ENCODE results near the gene SCG3.

Gene SCG3

GRCh38 chr15:51680321-51680720 is 982 bp upstream of the SCG3 start:
- no peak for DNase-seq

- DNase-seq = no peak
These were observed 6.3 kb downstream of the SCG3 start for GRCh38 chr15:51687565-51687964.

- DNase-seq = no peak
These were observed 7.6 kb downstream of the SCG3 start for GRCh38 chr15:51688863-51689262.

GRCh38 chr15:51692154-51692553 is 10.9 kb downstream of the SCG3 start:
- DNase-seq = no peak

- DNase-seq = no peak
These were observed 15.3 kb downstream of the SCG3 start for GRCh38 chr15:51696566-51696965.

GRCh38 chr15:51697163-51697562 is 15.9 kb downstream of the SCG3 start:
- DNase-seq = no peak

- DNase-seq = no peak
These were observed 18.1 kb downstream of the SCG3 start for GRCh38 chr15:51699373-51699772.

GRCh38 chr15:51702710-51703109 is 21.4 kb downstream of the SCG3 start:
- no peak for DNase-seq

- no peak for DNase-seq
These were observed 25.0 kb downstream of the SCG3 start for GRCh38 chr15:51706291-51706690.

- no peak for DNase-seq
These were observed 25.8 kb downstream of the SCG3 start for GRCh38 chr15:51706926-51707608.

- DNase-seq = no peak
These were observed 26.7 kb downstream of the SCG3 start for GRCh38 chr15:51708013-51708412.

GRCh38 chr15:51709031-51709430 is 27.7 kb downstream of the SCG3 start:
- DNase-seq = no peak

GRCh38 chr15:51714162-51714561 is 32.9 kb downstream of the SCG3 start:
- DNase-seq = no peak

GRCh38 chr15:51714911-51715310 is 33.6 kb downstream of the SCG3 start:
- DNase-seq = no peak

- no peak for DNase-seq
These were observed 36.9 kb downstream of the SCG3 start for GRCh38 chr15:51718219-51718618.

- no peak for DNase-seq
These were observed 37.4 kb downstream of the SCG3 start for GRCh38 chr15:51718746-51719145.

- no peak for DNase-seq
These were observed 39.1 kb downstream of the SCG3 start for GRCh38 chr15:51720201-51720995.

GRCh38 chr15:51721199-51721960 is 40.1 kb downstream of the SCG3 start:
- no peak for DNase-seq

- DNase-seq = no peak
These were observed 42.9 kb downstream of the SCG3 start for GRCh38 chr15:51724199-51724598.

GRCh38 chr15:51724673-51725072 is 43.4 kb downstream of the SCG3 start:
- no peak for DNase-seq

- DNase-seq = no peak
These were observed 45.2 kb downstream of the SCG3 start for GRCh38 chr15:51726302-51727073.

- no peak for DNase-seq
These were observed 46.0 kb downstream of the SCG3 start for GRCh38 chr15:51727141-51727897.
